Heart left ventricle (tissue), 16 donors: ENCODE results near the gene VENTX. TPM values are rescaled to one million over a fixed set of nuclear protein-coding genes. Genes with fewer than 3 reads are reported as not detected.

ENCODE experiments used
- ATAC-seq, 4 donors: fragments of 200-7000 bp; cut with Tn5 transposase; one replicate each; pipeline ENCODE4 v1.9.1; 2020 to 2022; ENCODE audit warnings: moderate library complexity in 4 of 4, mild to moderate bottlenecking in 3 of 4, moderate number of reproducible peaks in 1 of 4
- DNase-seq, 5 donors: peaks; one replicate each; pipeline ENCODE4 v3.0.0-alpha.2; 2020
- H3K27ac ChIP-seq, 12 donors: fragments of 200-600 bp; sonication (generic) in 4 of 12; one replicate each; pipeline versions ENCODE4 v1.5.0 to v1.8.0; 2016 to 2022; ENCODE audit warnings: mild to moderate bottlenecking in 2 of 12
- H3K27me3 ChIP-seq, 9 donors: fragments of 200-600 bp; sonication (generic) in 2 of 9; one replicate each; pipeline versions ENCODE4 v1.5.1 to v1.8.0; 2016 to 2022; ENCODE audit warnings: mild to moderate bottlenecking in 3 of 9
- H3K36me3 ChIP-seq, 9 donors: fragments of 200-600 bp; sonication (generic) in 2 of 9; one replicate each; pipeline versions ENCODE4 v1.5.0 to v1.8.0; 2018 to 2022; ENCODE audit warnings: mild to moderate bottlenecking in 2 of 9
- H3K4me1 ChIP-seq, 12 donors: fragments of 200-600 bp; sonication (generic) in 4 of 12; one replicate each; pipeline versions ENCODE4 v1.5.0 to v1.8.0; 2016 to 2022; ENCODE audit warnings: mild to moderate bottlenecking in 3 of 12
- H3K4me3 ChIP-seq, 12 donors: fragments of 200-600 bp; sonication (generic) in 4 of 12; one replicate each; pipeline versions ENCODE4 v1.5.0 to v1.8.0; 2017 to 2022; ENCODE audit warnings: mild to moderate bottlenecking in 9 of 12, moderate library complexity in 4 of 12
- H3K9me3 ChIP-seq, 12 donors: fragments of 200-600 bp; sonication (generic) in 4 of 12; one replicate each; pipeline versions ENCODE4 v1.5.0 to v1.8.0; 2016 to 2022; ENCODE audit warnings: mild to moderate bottlenecking in 1 of 12
- POLR2A ChIP-seq, 2 donors: fragments of 450-650 bp; IDR thresholded peaks; one replicate each; pipeline ENCODE4 v1.6.1; 2017; ENCODE audit warnings: antibody characterized with exemption in 2 of 2, mild to moderate bottlenecking in 2 of 2, moderate library complexity in 2 of 2
- WGBS, 4 donors: extraction: QIAGEN DNeasy Blood & Tissue Kit in 2 of 4; methylation state at CpG; one replicate each; pipeline versions ENCODE4 v1.1.5 to v1.1.7; 2013 to 2018; 5-methylcytosine and 5-hydroxymethylcytosine counted together
- intact Hi-C, 10 donors: fragments of 100-400 bp; cut with DNase I; formaldehyde crosslinking; loops; one replicate each; pipeline versions ENCODE4 v1.11.1 to v1.14.2; 2022
- polyA plus RNA-seq, 2 donors: library from polyadenylated mRNA; stranded (reverse); fragments of 200-250 nt; gene quantifications; one replicate each; pipeline ENCODE4 v1.2.3, GENCODE V29; 2013
- total RNA-seq, 9 donors: library from RNA; depleted of rRNA in 2 of 9; stranded (reverse); fragments of >200 nt in 2 of 9; fragmentation: NEBNext Ultra II Directional in 3 of 9; extraction: Animal tissue kit (Norgen Biotek cat#: 25700) in 3 of 9; gene quantifications; one replicate each; pipeline versions ENCODE4 v1.1.0 to v1.2.4, GENCODE V29; 2016 to 2023
- TF ChIP-seq, protein P1 (sequence below), 12 donors: fragments of 200-600 bp; sonication (generic) in 4 of 12; IDR thresholded peaks; one replicate each; pipeline versions ENCODE4 v1.5.0 to v1.8.0; 2018 to 2022; ENCODE audit warnings: antibody characterized with exemption in 12 of 12, mild to moderate bottlenecking in 5 of 12
- donor health status: ischemic (EF 13 %, LVEDD 7.1; RV severe dilation, severe dysfunction).
- donor health status: healthy with polysubstance abuse.
- donor health status: DM: no; HTN: yes; CAD: no.
- donor health status: DM: no; HTN: no; CAD: no.
- donor health status: ischemic (EF 25% LVEDD 6.9; RV normal size, moderate dysfunction).
- donor health status: ischemic (EF 25% LVEDD 5.7; RV mildly dilated, moderate dysfunction).
- donor health status: healthy.
- donor health status: DM: yes; HTN: yes; CAD: no.
- donor health status: ischemic (EF 35%, LVEDD 5.7; RV mildly dilated, moderate dysfunction).
- donor health status: nonischemic (EF 11% LVEDD 7.7; RV severe dilation, severe dysfunction).
- donor health status: DM: yes; HTN: yes; CAD: no.
- donor health status: PGD.
- donor health status: ischemic (EF 29% LVEDD 5.4; RV normal size, mild dysfunction).
- donor health status: nonischemic (EF 23%, LVEDD 6.1; RV moderate dilation, normal function).

VENTX gene
- total and polyA plus RNA-seq, 11 donors, result 0.29 to 2.3 (median 0.58) TPM

GRCh38 chr10:133259602-133259989, 21.9 kb downstream of the VENTX start:
- Histone ChIP-seq H3K4me3 (no peak overlapping the region), H3K4me1 (peaks cover 5 to 69% (median 37%) of the 10 kb centered on the region in 12 donors), H3K27ac (peak overlapping the region in 5 of 12 donors; percentile 25 to 94 (median 57)), H3K9me3 (no peaks in the 10 kb centered on the region), H3K27me3 (no peaks in the 10 kb centered on the region), H3K36me3 (no peaks in the 10 kb centered on the region)
- WGBS, 4 donors, result 60 to 73% (median 72%) methylated on average over 7 to 12 of the region's 12 CpGs
- TF ChIP-seq, protein P1, sequence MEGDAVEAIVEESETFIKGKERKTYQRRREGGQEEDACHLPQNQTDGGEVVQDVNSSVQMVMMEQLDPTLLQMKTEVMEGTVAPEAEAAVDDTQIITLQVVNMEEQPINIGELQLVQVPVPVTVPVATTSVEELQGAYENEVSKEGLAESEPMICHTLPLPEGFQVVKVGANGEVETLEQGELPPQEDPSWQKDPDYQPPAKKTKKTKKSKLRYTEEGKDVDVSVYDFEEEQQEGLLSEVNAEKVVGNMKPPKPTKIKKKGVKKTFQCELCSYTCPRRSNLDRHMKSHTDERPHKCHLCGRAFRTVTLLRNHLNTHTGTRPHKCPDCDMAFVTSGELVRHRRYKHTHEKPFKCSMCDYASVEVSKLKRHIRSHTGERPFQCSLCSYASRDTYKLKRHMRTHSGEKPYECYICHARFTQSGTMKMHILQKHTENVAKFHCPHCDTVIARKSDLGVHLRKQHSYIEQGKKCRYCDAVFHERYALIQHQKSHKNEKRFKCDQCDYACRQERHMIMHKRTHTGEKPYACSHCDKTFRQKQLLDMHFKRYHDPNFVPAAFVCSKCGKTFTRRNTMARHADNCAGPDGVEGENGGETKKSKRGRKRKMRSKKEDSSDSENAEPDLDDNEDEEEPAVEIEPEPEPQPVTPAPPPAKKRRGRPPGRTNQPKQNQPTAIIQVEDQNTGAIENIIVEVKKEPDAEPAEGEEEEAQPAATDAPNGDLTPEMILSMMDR (IDR thresholded peaks at IDR 0.05), result no peak
- TF ChIP-seq POLR2A (IDR thresholded peaks at IDR 0.05), result no peak
- DNase-seq (no peak), ATAC-seq (no peak)
- intact Hi-C loops, result loop anchor here in 1 of 10 donors (5.0 kb wide), 1 partner anchor 692 kb away; no protein-coding TSS in a partner anchor

DNA sequence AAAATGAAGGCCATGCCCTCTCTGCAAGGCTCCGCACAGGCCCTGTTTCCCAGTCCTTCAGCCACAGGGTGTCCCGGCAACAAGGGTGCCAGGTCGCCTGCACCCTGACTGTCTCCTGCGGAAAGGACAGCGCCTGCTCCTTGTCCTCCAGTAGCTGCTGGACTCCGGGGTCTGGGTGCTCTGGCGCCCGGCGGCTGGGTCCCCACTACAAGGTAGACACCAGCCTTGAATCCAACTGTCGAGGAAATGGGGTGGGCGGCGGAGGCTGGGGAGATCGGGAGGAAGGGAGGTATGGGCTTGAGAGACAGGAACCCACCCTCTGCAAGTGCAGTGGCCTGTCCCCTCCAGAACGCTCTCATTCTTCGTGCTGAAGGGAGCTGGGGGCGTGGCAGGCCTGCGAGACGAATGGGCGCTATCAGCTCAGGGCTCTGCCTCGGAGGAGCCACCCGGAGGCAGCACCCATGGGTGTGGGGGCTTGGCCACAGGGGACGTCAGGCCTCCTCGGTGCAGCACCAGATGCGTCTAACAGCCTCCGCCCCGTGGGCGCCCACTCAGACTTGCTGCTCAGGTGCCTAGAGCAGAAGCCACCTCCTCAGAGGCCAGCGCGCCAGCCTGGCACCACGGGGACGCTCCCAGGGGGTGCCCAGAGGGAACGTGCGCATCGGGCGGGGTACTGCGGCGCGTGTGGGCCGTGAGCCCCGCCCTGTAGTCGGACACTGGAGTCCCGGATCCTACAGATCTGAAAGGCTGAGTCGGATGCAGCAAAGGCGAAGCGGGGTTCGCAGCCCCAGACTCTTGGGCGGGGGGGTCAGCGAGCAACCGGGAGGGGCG, 23.5 kb downstream of the VENTX start:
- DNase-seq, result peak; percentile 48 to 84 (median 63)
- H3K4me3 ChIP-seq, result peak overlapping the region; percentile 49 to 85 (median 77)
- 15 to 66% (median 27%) methylated on average over 12 to 50 of the region's 50 CpGs for WGBS, 4 donors
- peak overlapping the region; percentile 77 to 96 (median 89) for H3K27ac ChIP-seq
- ATAC-seq, result peak; percentile 12 to 67 (median 50)
- no peaks in the 10 kb centered on the region for H3K9me3 ChIP-seq
- TF ChIP-seq, protein P1 (IDR thresholded peaks at IDR 0.05), result no peak
- no peak for TF ChIP-seq POLR2A (IDR thresholded peaks at IDR 0.05)
- H3K4me1 ChIP-seq, result peaks cover 5 to 69% (median 37%) of the 10 kb centered on the region in 12 donors
- H3K27me3 ChIP-seq, result no peaks in the 10 kb centered on the region
- H3K36me3 ChIP-seq, result no peaks in the 10 kb centered on the region
- intact Hi-C loops, result loop anchor here in 1 of 10 donors (5.0 kb wide), 1 partner anchor 46 kb away; the partner anchor contains the start of genes TUBGCP2 and ZNF511

DNA sequence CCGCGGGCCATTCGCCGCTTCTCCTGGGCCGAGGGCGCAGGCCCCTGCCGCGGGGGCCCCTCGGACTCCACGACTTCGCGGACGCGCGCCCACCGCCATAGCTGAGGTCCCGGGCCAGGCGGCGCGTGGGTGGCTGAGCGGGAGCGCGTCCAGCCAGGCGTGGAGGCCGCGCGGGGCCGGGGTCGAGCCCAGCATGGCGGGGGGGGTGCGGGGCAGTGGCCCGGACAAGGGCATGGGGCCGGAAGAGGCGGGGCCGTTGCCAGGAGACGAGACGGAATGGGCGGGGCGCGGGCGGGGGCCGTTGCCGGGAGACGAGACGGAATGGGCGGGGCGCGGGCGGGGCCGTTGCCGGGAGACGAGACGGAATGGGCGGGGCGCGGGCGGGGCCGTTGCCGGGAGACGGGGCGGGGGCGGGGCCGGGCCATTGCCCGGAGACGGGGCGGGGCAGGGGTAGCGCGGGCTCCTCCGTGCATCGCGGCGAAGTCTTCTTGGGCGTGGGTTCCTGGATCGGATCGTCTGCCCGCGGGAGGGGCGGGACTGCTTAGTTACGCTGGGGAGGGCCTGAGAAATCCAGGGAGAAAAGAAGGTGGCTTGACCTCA, 24.2 kb downstream of the VENTX start:
- DNase-seq, result peak; percentile 88 to 95 (median 91)
- peak; percentile 62 to 88 (median 76) for ATAC-seq
- peak overlapping the region; percentile 77 to 96 (median 89) for H3K27ac ChIP-seq
- peak in 1 of 2 donors; percentile 67 for TF ChIP-seq POLR2A (IDR thresholded peaks at IDR 0.05)
- TF ChIP-seq, protein P1 (IDR thresholded peaks at IDR 0.05), result no peak
- intact Hi-C loops, result loop anchor here in 2 of 10 donors (2.0 to 5.0 kb wide), 2 partner anchors 45 to 47 kb away; partner anchors contain the start of genes TUBGCP2 (in 2 of the 2) and ZNF511 (in 2 of the 2)
- H3K36me3 ChIP-seq, result no peaks in the 10 kb centered on the region
- peak overlapping the region; percentile 49 to 85 (median 77) for H3K4me3 ChIP-seq
- H3K9me3 ChIP-seq, result no peaks in the 10 kb centered on the region
- H3K4me1 ChIP-seq, result peaks cover 5 to 69% (median 37%) of the 10 kb centered on the region in 12 donors
- WGBS, 4 donors, result 0 to 2% (median 1%) methylated on average over 9 to 79 of the region's 79 CpGs
- no peaks in the 10 kb centered on the region for H3K27me3 ChIP-seq
